Measurements from ENCODE around the gene C9orf152. TPM values are rescaled to one million over a fixed set of nuclear protein-coding genes. Genes with fewer than 3 reads are reported as not detected.

C9orf152 gene
- total and polyA plus RNA-seq, 10 of the 15 experiments (the other 5 are each of a cell fraction or from before 2014, with no cell fraction given) = 0.04 TPM; not detected in 9

Other genes with a start within 250 kb of the C9orf152 start
- 309 and 324 TPM in 2 replicates for gene TXN, start 48.3 kb upstream of the C9orf152 start, total RNA-seq (2014; rRNA removed)
- gene TXN, start 48.3 kb upstream of the C9orf152 start, total RNA-seq (2014; rRNA removed; fragmentation: Illumina TruSeq; extraction: Trizol) = 434 and 441 TPM in 2 replicates
- 359 and 374 TPM in 2 replicates for gene TXN, start 48.3 kb upstream of the C9orf152 start, total RNA-seq (2021)
- 704 and 840 TPM in 2 replicates for gene TXN, start 48.3 kb upstream of the C9orf152 start, polyA plus RNA-seq (2011; rRNA removed)
- gene TXN, start 48.3 kb upstream of the C9orf152 start, polyA plus RNA-seq (2014; fragmentation: Illumina TruSeq; extraction: Trizol) = 596 and 678 TPM in 2 replicates
- gene TXN, start 48.3 kb upstream of the C9orf152 start, polyA plus RNA-seq (2014; fragmentation: Nextera tagmentation; extraction: Ambion mirVana) = 1,000 to 10,000 TPM; 2,263 to 2,304 TPM
- gene TXN, start 48.3 kb upstream of the C9orf152 start, polyA plus RNA-seq (2014; rRNA removed) = 345 and 460 TPM in 2 replicates
- 1,000 to 10,000 TPM; 1,248 to 1,349 TPM for gene TXN, start 48.3 kb upstream of the C9orf152 start, polyA plus RNA-seq (2016; fragmentation: Nextera tagmentation; extraction: Ambion mirVana)
- not detected in 2 replicates for gene TXNDC8, start 129.7 kb upstream of the C9orf152 start, total RNA-seq (2014; rRNA removed)
- not detected in 2 replicates for gene TXNDC8, start 129.7 kb upstream of the C9orf152 start, total RNA-seq (2014; rRNA removed; fragmentation: Illumina TruSeq; extraction: Trizol)
- not detected in 2 replicates for gene TXNDC8, start 129.7 kb upstream of the C9orf152 start, total RNA-seq (2021)
- not detected in 2 replicates for gene TXNDC8, start 129.7 kb upstream of the C9orf152 start, polyA plus RNA-seq (2011; rRNA removed)
- 0.13 TPM in 1 of 2 replicates, not detected in the other for gene TXNDC8, start 129.7 kb upstream of the C9orf152 start, polyA plus RNA-seq (2014; fragmentation: Illumina TruSeq; extraction: Trizol)
- not detected for gene TXNDC8, start 129.7 kb upstream of the C9orf152 start, polyA plus RNA-seq (2014; fragmentation: Nextera tagmentation; extraction: Ambion mirVana)
- gene TXNDC8, start 129.7 kb upstream of the C9orf152 start, polyA plus RNA-seq (2014; rRNA removed) = not detected in 2 replicates
- gene TXNDC8, start 129.7 kb upstream of the C9orf152 start, polyA plus RNA-seq (2016; fragmentation: Nextera tagmentation; extraction: Ambion mirVana) = not detected

Data from GM12878 (cell line).